DMS114 treated with DMSO at 0.1 percent for 48 hours (cell line): ENCODE measurements around the gene PEX11G.

Experiments used
- DNase-seq: peaks from one replicate; lab custom pipeline; 2025; ENCODE audit not compliant: unreplicated experiment; lab: John Stamatoyannopoulos, UW

PEX11G gene

DNA sequence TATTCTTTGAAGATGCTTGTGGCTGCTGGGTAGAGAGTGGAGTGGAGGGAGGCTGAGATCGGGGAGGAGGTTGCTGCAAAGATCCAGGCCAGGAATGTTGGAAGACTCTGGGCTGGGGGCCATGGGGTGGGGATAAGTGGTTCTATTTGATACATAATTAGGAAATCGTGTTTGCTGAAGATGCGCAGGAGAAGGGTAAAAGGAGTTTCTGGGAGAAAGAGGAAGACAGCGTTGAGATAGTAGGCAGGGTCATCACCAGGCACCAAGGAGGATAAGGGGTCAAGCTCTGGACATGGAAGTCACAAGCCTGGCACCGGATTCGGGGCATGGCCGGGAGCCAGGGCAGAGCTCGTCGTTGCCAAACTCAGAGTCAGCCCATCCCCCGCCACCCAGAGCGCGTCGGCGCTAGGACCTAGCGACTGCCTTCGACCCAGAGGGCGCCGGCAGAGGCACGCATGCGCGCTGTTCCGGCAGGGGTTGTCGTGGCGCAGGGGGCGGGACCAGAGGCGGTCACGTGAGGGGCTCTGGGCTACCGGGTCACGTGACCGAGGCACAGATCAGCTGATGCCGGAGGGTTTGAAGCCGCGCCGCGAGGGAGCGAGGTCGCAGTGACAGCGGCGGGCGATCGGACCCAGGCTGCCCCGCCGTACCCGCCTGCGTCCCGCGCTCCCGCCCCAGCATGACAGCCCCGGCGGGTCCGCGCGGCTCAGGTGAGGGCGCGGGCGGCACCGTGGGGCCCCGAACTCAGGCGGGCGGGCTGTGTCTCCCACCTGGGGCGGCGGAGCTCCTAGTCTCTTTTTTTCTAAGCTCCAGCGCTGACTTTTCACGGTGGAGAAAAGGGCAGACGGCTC lies 33.5 kb upstream of the PEX11G start, which contains the start of gene MCOLN1:
Gene MCOLN1 (plus strand): TSS at position 553 of the 851 bp plus-strand sequence. CDS start 127 bp downstream, at position 680.
- peak; percentile 77 for DNase-seq

DNA sequence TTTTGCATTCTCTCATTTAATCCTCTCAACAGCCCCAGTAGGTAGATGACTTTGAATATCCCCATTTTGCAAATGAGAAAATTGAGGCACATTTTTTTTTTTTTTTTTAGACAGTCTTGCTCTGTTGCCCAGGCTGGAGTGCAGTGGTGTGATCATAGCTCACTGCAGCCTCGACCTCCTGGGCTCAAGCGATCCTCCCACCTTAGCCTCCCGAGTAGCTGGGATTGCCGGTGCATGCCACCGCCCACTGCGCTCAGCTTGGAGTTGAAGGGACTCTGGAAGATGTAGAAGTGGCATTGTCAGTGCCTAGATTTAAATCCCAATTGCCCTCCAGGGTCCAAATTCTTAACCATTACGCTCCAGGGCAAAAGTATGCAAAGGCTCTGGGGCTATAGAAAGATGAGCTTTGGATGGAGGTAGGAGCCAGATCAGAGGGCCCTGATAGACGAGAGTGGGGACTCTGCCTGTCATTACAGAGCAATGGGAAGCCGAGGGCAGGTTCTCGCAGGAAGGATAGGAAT lies 32.8 kb upstream of the PEX11G start:
- DNase-seq = no peak

DNA sequence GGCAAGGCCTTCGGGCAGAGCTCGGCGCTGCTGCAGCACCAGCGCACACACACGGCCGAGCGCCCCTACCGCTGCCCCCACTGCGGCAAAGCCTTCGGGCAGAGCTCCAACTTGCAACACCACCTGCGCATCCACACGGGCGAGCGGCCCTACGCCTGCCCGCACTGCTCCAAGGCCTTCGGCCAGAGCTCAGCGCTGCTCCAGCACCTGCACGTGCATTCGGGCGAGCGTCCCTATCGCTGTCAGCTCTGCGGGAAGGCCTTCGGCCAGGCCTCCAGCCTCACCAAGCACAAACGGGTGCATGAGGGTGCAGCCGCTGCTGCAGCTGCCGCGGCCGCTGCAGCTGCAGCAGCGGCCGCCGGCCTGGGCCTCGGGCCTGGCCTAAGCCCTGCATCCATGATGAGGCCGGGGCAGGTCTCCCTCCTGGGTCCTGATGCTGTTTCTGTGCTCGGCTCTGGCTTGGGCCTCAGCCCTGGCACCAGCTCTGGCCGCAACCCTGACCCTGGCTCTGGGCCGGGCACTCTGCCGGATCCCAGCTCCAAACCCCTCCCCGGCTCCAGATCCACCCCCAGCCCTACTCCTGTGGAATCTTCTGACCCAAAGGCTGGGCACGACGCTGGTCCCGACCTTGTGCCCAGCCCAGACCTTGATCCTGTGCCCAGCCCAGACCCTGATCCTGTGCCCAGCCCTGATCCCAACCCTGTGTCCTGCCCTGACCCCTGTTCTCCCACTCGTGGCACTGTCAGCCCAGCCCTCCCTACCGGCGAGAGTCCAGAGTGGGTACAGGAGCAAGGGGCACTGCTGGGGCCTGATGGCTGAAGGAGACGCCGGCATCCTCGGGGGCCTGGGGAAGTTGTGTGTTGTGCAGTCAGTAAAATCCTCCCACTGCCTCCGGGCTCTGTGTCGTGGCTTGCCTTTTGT lies 31.6 kb upstream of the PEX11G start:
- no peak for DNase-seq

DNA sequence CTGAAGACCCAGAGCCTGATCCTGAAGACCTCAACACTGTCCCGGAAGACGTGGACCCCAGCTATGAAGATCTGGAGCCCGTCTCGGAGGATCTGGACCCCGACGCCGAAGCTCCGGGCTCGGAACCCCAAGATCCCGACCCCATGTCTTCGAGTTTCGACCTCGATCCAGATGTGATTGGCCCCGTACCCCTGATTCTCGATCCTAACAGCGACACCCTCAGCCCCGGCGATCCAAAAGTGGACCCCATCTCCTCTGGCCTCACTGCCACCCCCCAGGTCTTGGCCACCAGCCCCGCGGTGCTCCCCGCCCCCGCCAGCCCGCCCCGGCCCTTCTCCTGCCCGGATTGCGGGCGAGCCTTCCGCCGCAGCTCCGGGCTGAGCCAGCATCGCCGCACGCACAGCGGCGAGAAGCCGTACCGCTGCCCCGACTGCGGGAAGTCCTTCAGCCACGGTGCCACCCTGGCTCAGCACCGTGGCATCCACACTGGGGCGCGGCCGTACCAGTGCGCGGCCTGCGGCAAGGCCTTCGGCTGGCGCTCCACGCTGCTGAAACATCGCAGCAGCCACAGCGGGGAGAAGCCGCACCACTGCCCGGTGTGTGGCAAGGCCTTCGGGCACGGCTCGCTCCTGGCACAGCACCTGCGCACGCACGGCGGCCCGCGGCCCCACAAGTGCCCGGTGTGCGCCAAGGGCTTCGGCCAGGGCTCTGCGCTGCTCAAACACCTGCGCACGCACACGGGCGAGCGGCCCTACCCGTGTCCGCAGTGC lies 30.7 kb upstream of the PEX11G start:
- no peak for DNase-seq

DNA sequence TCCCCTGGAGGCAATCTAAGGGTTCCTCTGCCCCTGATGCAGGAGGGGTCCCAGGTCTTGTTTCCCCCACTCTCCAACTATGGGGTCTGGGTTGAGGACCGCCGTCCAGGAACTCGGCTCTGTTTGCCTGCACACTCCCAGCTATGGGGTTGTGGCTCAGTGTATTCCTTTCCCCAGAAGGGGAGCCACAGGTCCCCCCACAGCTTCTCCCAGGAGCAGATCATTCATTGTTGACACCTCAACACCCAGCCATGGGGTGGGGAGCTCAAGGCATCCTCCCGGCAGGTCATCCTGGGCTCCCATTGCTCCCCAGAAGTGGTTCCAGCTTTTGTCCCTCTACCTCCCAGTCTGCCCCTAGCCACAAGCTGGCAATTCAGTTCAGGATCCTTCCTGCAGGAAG lies 28.0 kb upstream of the PEX11G start:
- no peak for DNase-seq

DNA sequence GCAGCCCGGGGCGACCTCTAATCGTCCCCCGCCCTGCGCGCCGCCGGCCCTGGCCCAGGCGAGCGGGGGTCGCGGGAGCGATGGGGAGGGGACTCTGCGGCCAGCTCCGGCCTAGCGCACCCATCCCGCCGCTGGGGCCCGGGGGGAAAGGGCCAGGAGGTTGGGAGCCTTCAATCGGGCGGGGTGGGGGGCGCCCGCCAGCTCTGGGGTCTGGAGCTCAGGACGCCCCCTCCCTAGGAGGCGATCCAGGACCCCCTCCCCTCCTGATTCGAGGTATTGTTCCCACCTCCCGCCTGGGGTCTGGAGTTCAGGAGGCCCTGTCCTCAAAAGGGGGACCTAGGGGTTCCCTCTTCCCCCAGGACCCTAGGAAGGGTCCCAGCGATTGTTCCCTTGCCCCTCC lies 27.5 kb upstream of the PEX11G start:
- no peak for DNase-seq

DNA sequence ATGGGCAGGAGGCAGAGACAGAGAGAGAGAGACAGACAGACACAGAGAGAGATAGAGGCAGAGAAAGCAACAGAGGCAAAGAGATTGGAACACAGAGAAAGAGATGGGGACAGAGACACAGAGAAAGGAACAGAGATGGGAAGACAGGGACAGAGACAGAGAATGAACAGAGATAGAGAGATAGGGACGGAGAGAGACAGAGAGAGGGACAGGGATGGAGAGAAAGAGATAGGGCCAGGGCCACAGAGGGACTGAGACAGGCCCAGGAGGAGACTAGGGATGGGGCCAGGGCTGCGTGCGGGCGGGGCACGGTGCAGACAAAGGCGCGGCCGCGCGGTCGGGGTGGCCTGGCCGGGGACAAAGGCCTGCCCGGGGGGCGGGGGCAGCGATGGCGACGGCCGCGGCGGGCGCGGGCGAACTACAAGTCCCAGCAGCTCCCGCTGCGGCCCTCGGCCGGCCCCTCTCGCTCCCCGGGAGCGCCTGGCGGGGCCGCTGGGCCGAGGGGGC lies 26.9 kb upstream of the PEX11G start, which contains the start of gene ZNF358:
Gene ZNF358 (plus strand): TSS at position 459 of the 507 bp plus-strand sequence. CDS start 3,140 bp downstream, outside the sequence.
- no peak for DNase-seq

DNA sequence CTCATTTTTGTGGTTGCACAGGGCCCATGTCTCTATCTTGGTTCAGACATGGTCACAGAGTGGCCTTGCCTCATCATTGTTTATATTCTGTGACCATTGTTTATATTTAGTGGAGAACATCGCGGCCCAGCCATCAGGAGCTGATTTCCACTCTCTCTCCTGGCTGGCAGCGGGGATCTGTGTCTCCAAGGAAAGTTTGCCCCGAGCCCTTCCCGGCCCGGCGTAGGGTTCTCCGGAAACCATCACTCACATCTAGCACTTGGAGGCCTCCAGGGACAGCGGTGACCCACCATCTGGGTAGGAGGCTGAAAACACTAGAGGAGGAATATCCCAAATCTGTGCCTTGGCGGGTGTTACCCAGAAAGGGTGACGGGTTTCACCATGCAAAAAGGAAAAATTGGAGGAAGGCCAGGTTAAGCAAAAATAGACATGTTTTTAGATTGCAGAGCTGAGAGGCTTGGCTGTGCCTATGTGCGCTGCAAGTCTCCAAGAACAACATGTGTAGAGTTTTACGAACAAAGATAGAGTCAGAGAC lies 26.3 kb upstream of the PEX11G start:
- no peak for DNase-seq

DNA sequence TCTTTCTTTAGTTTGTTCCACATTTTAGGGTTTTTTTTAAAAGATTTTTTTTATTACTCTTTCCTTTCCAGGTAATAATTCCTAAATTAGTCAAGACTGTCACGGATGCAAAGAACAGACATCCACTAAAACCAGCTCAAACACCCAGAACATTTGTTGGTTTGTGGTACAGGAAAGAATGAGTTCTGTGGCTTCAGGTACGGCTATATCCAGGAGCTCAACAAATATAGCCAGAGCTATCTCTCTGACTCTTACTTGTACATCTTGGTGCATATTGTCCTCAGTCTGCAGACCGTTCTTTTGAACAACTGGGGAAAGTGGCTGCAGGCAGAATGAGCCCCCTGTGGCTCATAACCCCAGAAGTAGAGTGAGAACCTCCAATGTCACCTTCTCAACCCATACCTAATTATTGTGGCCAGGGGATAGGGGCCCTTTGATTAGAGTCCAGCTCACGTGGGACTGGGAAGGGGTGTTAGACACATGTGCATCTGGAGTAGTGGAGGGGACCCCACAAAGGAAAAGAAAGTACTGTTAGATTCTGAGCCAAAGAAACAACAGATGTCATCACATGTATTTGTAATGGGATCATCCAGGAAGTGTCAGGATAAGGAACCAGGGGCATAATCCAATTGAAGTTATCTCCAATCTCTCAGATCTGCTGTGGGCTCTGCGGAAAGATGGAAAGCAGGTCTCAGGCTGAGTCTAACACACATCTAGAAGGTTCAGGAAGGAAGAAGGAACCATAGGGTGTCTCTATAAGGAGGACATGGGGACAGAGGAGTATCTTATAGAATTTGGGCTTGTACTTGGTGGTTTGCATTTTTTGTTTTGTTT lies 25.2 kb upstream of the PEX11G start:
- no peak for DNase-seq

DNA sequence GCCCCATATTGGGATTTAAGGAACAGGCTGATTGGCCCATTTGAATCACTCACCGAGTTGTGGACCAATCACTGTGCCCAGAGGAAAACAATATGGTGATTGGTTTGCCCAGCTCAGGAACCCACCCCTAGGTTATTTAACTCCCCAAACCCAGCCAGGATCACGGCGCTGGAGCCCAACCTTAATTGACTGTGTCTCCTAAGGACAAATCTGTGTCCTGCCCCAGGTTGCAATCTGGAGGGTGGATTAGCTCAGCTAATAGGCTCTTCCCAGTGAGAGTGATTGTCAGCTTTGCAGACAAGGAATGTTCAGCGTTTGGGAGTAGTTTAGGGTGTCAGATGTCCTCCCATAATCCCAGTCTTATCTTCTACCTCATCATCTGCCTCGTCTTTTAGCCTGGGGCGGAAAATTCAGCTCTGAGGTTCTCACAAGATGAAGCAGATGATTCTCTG lies 23.6 kb upstream of the PEX11G start:
- DNase-seq = no peak

DNA sequence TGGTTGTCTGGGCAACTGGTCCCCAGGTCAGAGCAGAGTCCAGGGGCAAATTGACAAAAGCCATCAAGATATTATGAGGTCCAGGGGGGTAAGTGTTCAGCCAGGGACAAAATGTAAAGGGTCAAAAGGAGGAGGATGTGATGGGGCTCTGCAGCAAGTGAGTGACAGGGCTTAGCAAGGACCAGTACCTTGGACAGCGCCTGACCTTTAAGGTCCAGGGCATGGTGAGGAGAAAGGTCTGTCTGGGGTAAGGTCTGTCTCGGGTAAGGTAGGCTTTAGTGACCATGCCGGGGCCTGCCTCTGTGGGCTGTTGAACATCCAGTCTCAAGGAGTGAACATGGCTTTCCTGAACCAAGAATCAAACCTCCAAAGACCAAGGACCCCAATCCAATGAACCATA lies 20.8 kb upstream of the PEX11G start:
- no peak for DNase-seq

DNA sequence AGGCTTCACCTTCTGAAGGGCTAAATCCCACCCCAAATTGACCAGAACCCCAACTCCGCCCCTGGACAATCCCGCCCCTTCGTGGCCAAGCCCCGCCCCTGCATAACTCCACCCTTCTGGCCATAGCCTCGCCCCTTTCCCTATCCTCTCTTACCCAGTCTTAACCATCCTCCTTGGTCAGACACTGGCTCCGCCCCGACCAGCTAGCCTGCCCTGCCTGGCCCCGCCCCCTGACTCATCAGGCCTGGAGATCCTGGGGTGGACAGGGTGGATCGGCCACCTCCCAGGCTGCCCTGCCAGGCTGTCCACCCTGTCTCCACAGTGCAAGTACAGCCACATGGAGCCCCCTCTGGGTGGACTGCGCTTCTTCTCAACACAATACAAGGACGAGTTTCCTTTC lies 19.0 kb upstream of the PEX11G start:
- no peak for DNase-seq

DNA sequence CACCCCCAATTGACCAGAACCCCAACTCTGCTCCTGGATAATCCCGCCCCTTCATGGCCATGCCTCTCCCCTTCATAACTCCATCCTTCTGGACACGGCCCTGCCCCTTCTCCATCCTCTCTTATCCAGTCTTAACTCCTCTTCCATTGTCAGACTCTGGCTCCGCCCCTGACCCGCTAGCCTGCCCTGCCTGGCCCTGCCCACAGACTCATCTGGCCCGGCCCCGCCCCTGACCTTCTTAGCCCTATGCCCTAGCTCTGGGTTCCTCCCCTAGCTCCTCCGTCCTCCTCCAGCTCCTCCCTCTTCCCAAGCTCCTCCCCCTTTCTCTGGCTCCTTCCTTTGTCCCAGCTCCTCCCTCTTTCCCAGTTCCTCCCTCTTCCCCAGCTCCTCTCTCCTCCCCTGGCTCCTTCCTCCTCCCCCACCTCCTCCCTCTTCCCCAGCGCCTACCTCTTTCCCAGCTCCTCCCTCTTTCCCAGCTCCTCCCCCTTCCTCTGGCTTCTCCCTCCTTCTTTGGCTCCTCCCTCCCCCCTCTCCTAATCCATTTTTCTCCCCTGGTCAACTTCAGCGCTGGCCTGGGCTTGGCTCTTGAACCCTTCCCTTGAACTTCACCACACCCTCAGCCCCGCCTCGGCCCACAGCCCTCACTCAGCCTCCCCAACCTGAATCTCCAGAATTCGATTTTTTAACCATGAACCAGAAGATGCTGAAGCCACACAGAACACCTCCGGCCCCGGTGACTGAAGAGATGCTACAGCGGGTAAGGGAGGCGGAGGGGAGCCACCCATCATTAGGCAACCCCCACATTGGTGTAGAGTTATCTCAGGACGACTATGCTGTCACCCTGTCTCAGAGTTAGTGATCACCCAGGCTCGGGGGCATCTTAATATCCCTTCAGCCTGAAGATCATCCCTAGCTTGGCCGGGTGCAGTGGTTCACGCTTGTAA lies 17.8 kb upstream of the PEX11G start:
- DNase-seq = no peak

DNA sequence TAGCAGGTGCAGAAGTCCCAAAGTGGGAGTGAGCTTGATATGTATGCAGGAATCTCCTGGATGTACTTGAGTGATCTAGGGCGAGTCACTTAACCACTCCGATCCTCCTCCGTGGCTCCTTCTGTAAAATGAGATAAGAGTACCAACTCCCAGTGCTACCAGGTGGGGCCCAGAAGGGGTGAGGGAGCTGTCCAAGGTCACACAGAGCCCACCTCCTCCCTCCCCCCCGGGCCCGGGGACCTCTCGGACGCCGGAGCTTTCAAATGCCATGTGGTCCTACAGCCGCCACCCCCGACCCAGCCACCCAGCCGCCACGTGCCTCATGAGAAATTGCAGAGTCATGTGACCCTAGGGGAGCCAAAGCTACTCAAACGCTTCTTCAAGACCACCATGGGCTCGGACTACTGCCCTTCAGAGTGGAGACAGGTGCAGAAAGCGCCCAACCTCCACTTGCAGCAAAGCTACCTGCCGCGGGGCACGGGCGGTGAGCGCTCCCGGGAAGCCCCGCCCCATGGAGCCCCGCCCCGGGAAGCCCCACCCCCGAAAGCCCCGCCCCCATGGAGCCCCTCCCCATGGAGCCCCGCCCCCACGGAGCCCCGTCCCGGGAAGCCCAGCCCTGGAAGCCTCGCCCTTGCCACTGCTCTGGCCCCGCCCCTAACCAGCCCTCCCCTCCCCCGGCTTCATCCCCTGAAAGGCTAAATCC lies 17.0 kb upstream of the PEX11G start:
- DNase-seq = no peak

DNA sequence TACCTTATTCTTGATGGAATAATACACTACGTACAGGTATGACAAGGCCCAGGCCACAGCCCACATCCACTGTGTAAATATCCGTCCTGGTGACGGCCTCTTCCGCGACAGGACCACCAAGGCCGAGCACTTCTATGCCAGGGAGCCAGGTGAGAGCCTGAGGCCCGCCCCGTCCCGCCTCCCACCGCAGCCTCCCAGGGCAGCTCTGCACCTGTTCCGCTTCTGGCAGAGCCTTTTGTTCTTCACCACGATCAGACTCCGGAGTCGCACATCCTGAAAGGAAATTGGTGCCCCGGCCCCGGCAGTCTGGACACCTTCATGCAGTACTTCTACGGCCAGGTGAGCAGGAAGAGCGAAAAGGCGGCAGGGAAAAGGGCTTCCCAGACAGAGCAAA lies 16.4 kb upstream of the PEX11G start:
- no peak for DNase-seq

DNA sequence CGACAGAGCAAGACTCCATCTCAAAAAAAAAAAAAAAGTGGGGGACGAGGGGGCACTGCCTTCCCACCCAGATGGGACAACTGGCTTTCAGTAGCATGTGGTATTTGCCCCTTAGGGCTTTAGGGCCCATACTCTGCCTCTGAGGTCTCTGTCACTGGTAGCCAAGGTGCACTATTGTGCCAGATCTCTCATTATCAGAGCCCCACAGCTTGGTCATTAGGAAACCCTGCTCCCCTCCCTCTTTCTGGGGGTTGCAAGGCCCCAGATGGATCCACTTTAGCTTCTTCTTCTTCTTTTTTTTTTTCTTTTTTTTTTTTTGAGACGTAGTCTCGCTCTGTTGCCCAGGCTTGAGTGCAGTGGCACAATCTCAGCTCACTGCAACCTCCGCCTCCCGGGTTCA lies 15.8 kb upstream of the PEX11G start:
- no peak for DNase-seq

DNA sequence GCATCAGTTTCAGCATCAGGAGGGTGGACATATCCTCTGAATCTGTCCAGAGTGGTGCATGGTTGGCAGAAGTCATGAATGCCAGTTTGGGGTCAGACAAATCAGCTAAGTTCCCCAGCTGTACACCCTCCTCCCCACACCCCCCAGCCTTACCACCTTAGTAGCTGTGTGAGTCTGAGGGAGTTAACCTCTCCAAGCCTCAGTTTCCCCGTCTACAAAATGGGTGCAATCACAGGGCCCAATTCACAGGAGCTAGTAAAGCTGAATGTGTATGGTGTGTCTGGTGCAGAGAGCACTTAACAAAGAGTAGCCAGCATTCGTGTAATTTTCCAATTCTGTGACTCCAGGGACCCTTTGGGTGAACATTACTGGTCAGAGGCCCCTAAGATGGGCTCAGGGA lies 13.7 kb upstream of the PEX11G start:
- no peak for DNase-seq
